C1 segment of cervical spinal cord (tissue), 14 donors: ENCODE measurements around the gene CORO7.

Source experiments
- DNase-seq, 14 donors: peaks; one replicate each; lab custom pipeline; 2025; lab: John Stamatoyannopoulos, UW

The CORO7 gene

GRCh38 chr16:4384509-4384942 is 31.9 kb downstream of the CORO7 start:
- DNase-seq: peak in 1 of 14 donors; percentile 32

- DNase-seq: no peak
Observed at GRCh38 chr16:4383591-4384444, 32.6 kb downstream of the CORO7 start.

GRCh38 chr16:4382795-4383357 is 33.5 kb downstream of the CORO7 start:
- DNase-seq: no peak

- DNase-seq: no peak
Observed at GRCh38 chr16:4381935-4382794, 34.2 kb downstream of the CORO7 start.

- DNase-seq: peak in 9 of 14 donors; percentile 15 to 77 (median 39)
Observed at GRCh38 chr16:4381072-4381934, 35.1 kb downstream of the CORO7 start.

GRCh38 chr16:4380119-4381063 is 36.0 kb downstream of the CORO7 start:
- no peak for DNase-seq

GRCh38 chr16:4378999-4379690 is 37.3 kb downstream of the CORO7 start:
- DNase-seq: no peak

GRCh38 chr16:4378161-4378666 is 38.2 kb downstream of the CORO7 start:
- DNase-seq: no peak

- DNase-seq: peak in 2 of 14 donors; percentile 12 to 17
Observed at GRCh38 chr16:4377573-4378154, 38.7 kb downstream of the CORO7 start.

- no peak for DNase-seq
Observed at GRCh38 chr16:4376893-4377572, 39.4 kb downstream of the CORO7 start.

- DNase-seq: peak in 13 of 14 donors; percentile 29 to 89 (median 73)
Observed at GRCh38 chr16:4376126-4376892, 40.1 kb downstream of the CORO7 start.

GRCh38 chr16:4375717-4376116 is 40.7 kb downstream of the CORO7 start:
- DNase-seq: no peak

GRCh38 chr16:4373909-4374742 is 42.3 kb downstream of the CORO7 start:
- DNase-seq: peak in 10 of 14 donors; percentile 16 to 73 (median 54)

GRCh38 chr16:4373356-4373908 is 43.0 kb downstream of the CORO7 start:
- peak in 1 of 14 donors; percentile 51 for DNase-seq

- peak in 6 of 14 donors; percentile 19 to 49 (median 30) for DNase-seq
Observed at GRCh38 chr16:4372578-4373355, 43.6 kb downstream of the CORO7 start.
